ENCODE measurements around the gene MAGEA9B.
"Not testable (repeated sequence)": the region's sequence is repeated elsewhere in the genome, so short reads cannot be mapped to it uniquely, and the experiment has no call there.

Gene MAGEA9B

GRCh38 chrX:149550454-149550853, 36.8 kb downstream of the MAGEA9B start:
- DNase-seq (ENCODE audit: low spot score in 2 of 2); H3K4me3 Mint-ChIP-seq; H3K4me1 Mint-ChIP-seq; H3K36me3 Mint-ChIP-seq; H3K9me3 Mint-ChIP-seq; H3K27ac Mint-ChIP-seq: not testable (repeated sequence)
- ATAC-seq = peak; percentile 19

GRCh38 chrX:149549701-149550100, 37.6 kb downstream of the MAGEA9B start, which contains the start of gene HSFX3:
Gene HSFX3 (minus strand): TSS chrX:149549924. CDS start chrX:149549852, 72 bp downstream.
- H3K4me1 Mint-ChIP-seq; H3K27ac Mint-ChIP-seq; H3K36me3 Mint-ChIP-seq; DNase-seq (ENCODE audit: low spot score in 2 of 2); ATAC-seq; H3K9me3 Mint-ChIP-seq; H3K4me3 Mint-ChIP-seq: not testable (repeated sequence)

- not testable (repeated sequence) for H3K27ac Mint-ChIP-seq; DNase-seq (ENCODE audit: low spot score in 2 of 2); H3K36me3 Mint-ChIP-seq; H3K4me3 Mint-ChIP-seq; ATAC-seq; H3K4me1 Mint-ChIP-seq; H3K9me3 Mint-ChIP-seq
Observed at GRCh38 chrX:149547782-149548181, 39.5 kb downstream of the MAGEA9B start.

GRCh38 chrX:149546962-149547361, 40.3 kb downstream of the MAGEA9B start:
- not testable (repeated sequence) for H3K4me1 Mint-ChIP-seq; H3K27ac Mint-ChIP-seq; ATAC-seq; H3K9me3 Mint-ChIP-seq; H3K36me3 Mint-ChIP-seq; DNase-seq (ENCODE audit: low spot score in 2 of 2); H3K4me3 Mint-ChIP-seq

GRCh38 chrX:149545545-149546543, 41.4 kb downstream of the MAGEA9B start:
- H3K36me3 Mint-ChIP-seq; H3K9me3 Mint-ChIP-seq; H3K4me3 Mint-ChIP-seq; H3K4me1 Mint-ChIP-seq; H3K27ac Mint-ChIP-seq; ATAC-seq; DNase-seq (ENCODE audit: low spot score in 2 of 2): not testable (repeated sequence)

- DNase-seq (ENCODE audit: low spot score in 2 of 2) = no peak
- ATAC-seq = no peak
- H3K36me3 Mint-ChIP-seq = peaks cover 16% of the 10 kb centered on the region
- peaks cover 12% of the 10 kb centered on the region for H3K4me1 Mint-ChIP-seq
- peak overlapping the region; percentile 99 for H3K27ac Mint-ChIP-seq
- no peaks in the 10 kb centered on the region for H3K9me3 Mint-ChIP-seq
- H3K4me3 Mint-ChIP-seq = peak overlapping the region; percentile 85
Observed at GRCh38 chrX:149541521-149542047, 45.7 kb downstream of the MAGEA9B start.

GRCh38 chrX:149540621-149541520, 46.4 kb downstream of the MAGEA9B start, which contains the start of gene EOLA1:
Gene EOLA1 (plus strand): TSS chrX:149541012. CDS start chrX:149545631, 4,619 bp downstream.
- DNase-seq (ENCODE audit: low spot score in 2 of 2) = peak; percentile 55 to 88
- Mint-ChIP-seq H3K4me1 (peaks cover 12% of the 10 kb centered on the region), H3K27ac (peak within 1 kb of the TSS; percentile 99), H3K4me3 (peak within 1 kb of the TSS; percentile 85), H3K36me3 (peaks cover 13% of the 10 kb centered on the region), H3K9me3 (no peaks in the 10 kb centered on the region)
- ATAC-seq = peak; percentile 90

- Mint-ChIP-seq H3K36me3 (peaks cover 7% of the 10 kb centered on the region), H3K9me3 (no peaks in the 10 kb centered on the region), H3K4me1 (peaks cover 12% of the 10 kb centered on the region), H3K27ac (peak overlapping the region; percentile 99), H3K4me3 (peak overlapping the region; percentile 85)
- DNase-seq (ENCODE audit: low spot score in 2 of 2) (peak in 1 of 2 donors; percentile 78), ATAC-seq (peak; percentile 56)
Observed at GRCh38 chrX:149540131-149540620, 47.1 kb downstream of the MAGEA9B start.

GRCh38 chrX:149539283-149540130, 47.8 kb downstream of the MAGEA9B start:
- DNase-seq (ENCODE audit: low spot score in 2 of 2) (peak; percentile 58 to 88), ATAC-seq (peak; percentile 70)
- Mint-ChIP-seq H3K27ac (peak overlapping the region; percentile 99), H3K4me1 (peaks cover 12% of the 10 kb centered on the region), H3K9me3 (no peaks in the 10 kb centered on the region), H3K36me3 (peaks cover 7% of the 10 kb centered on the region), H3K4me3 (peak overlapping the region; percentile 85)

- not testable (repeated sequence) for H3K4me3 Mint-ChIP-seq; H3K27ac Mint-ChIP-seq; H3K36me3 Mint-ChIP-seq; DNase-seq (ENCODE audit: low spot score in 2 of 2); ATAC-seq; H3K9me3 Mint-ChIP-seq
- H3K4me1 Mint-ChIP-seq = peaks cover 15% of the 10 kb centered on the region
Observed at GRCh38 chrX:149537474-149537873, 49.8 kb downstream of the MAGEA9B start.

- not testable (repeated sequence) for ATAC-seq; DNase-seq (ENCODE audit: low spot score in 2 of 2); H3K4me3 Mint-ChIP-seq; H3K9me3 Mint-ChIP-seq
- Mint-ChIP-seq H3K27ac (peak overlapping the region; percentile 88), H3K36me3 (peaks cover 12% of the 10 kb centered on the region), H3K4me1 (peaks cover 30% of the 10 kb centered on the region)
Observed at GRCh38 chrX:149534926-149535602, 52.2 kb downstream of the MAGEA9B start.

GRCh38 chrX:149533999-149534398, 53.3 kb downstream of the MAGEA9B start:
- H3K27ac Mint-ChIP-seq; H3K4me3 Mint-ChIP-seq; DNase-seq (ENCODE audit: low spot score in 2 of 2); H3K9me3 Mint-ChIP-seq; ATAC-seq; H3K36me3 Mint-ChIP-seq: not testable (repeated sequence)
- peaks cover 22% of the 10 kb centered on the region for H3K4me1 Mint-ChIP-seq

- DNase-seq (ENCODE audit: low spot score in 2 of 2); ATAC-seq; H3K9me3 Mint-ChIP-seq; H3K27ac Mint-ChIP-seq; H3K4me3 Mint-ChIP-seq; H3K36me3 Mint-ChIP-seq: not testable (repeated sequence)
- H3K4me1 Mint-ChIP-seq = peaks cover 18% of the 10 kb centered on the region
Observed at GRCh38 chrX:149532868-149533267, 54.4 kb downstream of the MAGEA9B start.
